Adrenal gland (tissue), 5 donors: ENCODE data around the gene IFT20.

ENCODE experiments used
- CTCF ChIP-seq, 6 experiments: fragments of 450-650 bp in 4 of 6; fragments of 200-600 bp in 2 of 6; sonication (generic) in 1 of 6; IDR thresholded peaks; 1 replicate in 5 of 6; 2 replicates in 1 of 6; pipeline versions ENCODE4 v1.5.1 to v1.8.0; 2016 to 2021; ENCODE audit warnings: antibody characterized with exemption in 6 of 6, mild to moderate bottlenecking in 2 of 6, moderate library complexity in 1 of 6
- POLR2A ChIP-seq, 2 donors: fragments of 450-650 bp; IDR thresholded peaks; one replicate each; pipeline ENCODE4 v1.6.1; 2017; ENCODE audit warnings: antibody characterized with exemption in 2 of 2, mild to moderate bottlenecking in 2 of 2, moderate library complexity in 1 of 2
- donor health status: DM: no; HTN: no; CAD: no.

- TF ChIP-seq CTCF (IDR thresholded peaks at IDR 0.05), result no peak
- no peak for TF ChIP-seq POLR2A (IDR thresholded peaks at IDR 0.05)
Measured at GRCh38 chr17:28370744-28371103, 35.5 kb upstream of the IFT20 start.
